ENCODE measurements around the gene PLA1A. TPM values are rescaled to one million over a fixed set of nuclear protein-coding genes. Genes with fewer than 3 reads are reported as not detected.
A peak's percentile ranks its signal among the peaks of the same experiment; 100 is the strongest.

PLA1A gene
- total RNA-seq, 2 donors from 2014 or later: 0.58 to 1.3 TPM

DNA sequence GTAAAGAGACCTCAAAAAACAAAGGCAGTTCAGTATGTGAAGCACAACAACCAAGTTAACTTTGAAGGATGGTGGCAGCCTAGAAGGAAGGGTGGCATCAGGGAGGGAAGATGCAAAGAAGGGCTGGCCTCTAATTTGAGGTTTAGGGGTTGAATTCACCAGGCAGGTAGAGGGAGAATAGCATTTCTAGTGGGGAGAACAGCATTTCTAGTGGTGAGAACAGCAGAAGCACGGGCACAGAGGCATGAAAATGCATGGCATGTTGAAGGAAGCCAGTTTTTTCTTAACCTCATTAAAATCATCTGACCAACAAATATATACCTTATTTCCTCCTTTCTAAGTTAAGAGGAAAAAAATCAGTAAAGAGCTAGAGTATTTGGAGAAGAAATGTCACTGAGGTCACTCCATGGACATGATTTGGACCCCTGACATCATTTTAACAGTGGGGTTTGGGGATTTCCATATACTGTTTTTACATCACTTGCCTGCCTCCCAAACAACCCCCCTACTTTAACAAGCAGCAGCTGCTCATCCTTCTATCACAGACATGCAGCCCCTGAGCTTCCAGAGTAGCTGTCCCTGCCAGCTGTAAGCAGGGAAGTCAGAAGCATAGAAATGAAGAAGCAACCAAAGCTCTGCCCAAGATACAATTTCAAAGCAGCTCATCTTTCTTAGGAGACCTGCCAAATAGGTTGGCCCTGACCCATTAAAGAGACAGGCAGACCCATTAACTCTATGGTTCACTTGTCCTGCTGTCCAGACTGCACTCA, 65.1 kb downstream of the PLA1A start:
- intact Hi-C loops (cut with DNase I): no loop called here
- H3K9me3 ChIP-seq: no peaks in the 10 kb centered on the region
- DNase-seq: no peak
- H3K36me3 ChIP-seq: no peaks in the 10 kb centered on the region
- H3K4me3 ChIP-seq: no peak overlapping the region
- TF ChIP-seq, protein P1, sequence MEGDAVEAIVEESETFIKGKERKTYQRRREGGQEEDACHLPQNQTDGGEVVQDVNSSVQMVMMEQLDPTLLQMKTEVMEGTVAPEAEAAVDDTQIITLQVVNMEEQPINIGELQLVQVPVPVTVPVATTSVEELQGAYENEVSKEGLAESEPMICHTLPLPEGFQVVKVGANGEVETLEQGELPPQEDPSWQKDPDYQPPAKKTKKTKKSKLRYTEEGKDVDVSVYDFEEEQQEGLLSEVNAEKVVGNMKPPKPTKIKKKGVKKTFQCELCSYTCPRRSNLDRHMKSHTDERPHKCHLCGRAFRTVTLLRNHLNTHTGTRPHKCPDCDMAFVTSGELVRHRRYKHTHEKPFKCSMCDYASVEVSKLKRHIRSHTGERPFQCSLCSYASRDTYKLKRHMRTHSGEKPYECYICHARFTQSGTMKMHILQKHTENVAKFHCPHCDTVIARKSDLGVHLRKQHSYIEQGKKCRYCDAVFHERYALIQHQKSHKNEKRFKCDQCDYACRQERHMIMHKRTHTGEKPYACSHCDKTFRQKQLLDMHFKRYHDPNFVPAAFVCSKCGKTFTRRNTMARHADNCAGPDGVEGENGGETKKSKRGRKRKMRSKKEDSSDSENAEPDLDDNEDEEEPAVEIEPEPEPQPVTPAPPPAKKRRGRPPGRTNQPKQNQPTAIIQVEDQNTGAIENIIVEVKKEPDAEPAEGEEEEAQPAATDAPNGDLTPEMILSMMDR (IDR thresholded peaks at IDR 0.05): no peak
- H3K27me3 ChIP-seq: no peaks in the 10 kb centered on the region
- no peak overlapping the region for H3K27ac ChIP-seq
- no peaks in the 10 kb centered on the region for H3K4me1 ChIP-seq
- H3K9ac ChIP-seq (ENCODE audit: low read depth in 2 of 2, low read length in 2 of 2): no peak overlapping the region

DNA sequence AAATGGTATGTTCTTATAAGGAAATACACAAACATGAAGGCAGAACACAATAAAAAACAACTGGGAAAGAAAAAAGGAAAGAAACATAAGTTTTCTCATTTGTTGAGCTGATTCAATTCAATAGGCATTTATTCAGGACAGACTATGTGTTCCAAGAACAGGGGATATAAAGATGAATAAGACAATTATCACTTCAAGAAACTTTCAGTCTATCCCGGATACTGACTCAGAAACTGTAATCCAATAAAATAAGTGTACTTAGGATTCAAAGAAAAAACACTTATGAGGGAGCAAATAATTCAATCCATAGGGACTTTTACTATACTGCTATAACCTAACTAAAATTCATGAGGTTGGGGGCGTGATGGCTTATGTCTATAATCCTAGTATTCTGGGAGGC, 66.2 kb downstream of the PLA1A start:
- Histone ChIP-seq H3K9me3 (no peaks in the 10 kb centered on the region), H3K4me3 (no peak overlapping the region), H3K36me3 (peaks cover 2% of the 10 kb centered on the region), H3K27ac (no peak overlapping the region), H3K27me3 (no peaks in the 10 kb centered on the region), H3K9ac (ENCODE audit: low read depth in 2 of 2, low read length in 2 of 2) (no peak overlapping the region), H3K4me1 (no peaks in the 10 kb centered on the region)
- TF ChIP-seq, protein P1 (IDR thresholded peaks at IDR 0.05): no peak
- no peak for DNase-seq
- intact Hi-C loops (cut with DNase I): no loop called here

DNA sequence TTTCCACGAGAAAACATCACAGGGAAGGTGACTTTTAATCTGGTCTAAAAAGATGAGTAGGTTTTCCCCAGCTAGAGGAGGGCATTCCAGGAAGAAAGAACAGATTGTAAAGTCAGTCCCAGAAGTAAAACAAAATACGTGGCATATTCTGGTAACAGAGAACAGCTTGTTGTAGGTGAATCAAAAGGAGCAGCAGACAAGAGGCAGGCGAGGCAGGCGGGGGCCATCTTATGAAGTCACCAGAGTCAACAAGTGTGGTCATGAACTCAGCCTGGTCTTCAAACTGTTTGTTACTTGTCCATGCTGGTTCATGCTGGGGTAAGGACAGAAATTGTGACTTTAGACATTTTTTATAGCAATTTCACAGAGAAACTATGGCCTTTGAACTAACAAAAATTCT, 66.7 kb downstream of the PLA1A start:
- DNase-seq: no peak
- no peaks in the 10 kb centered on the region for H3K27me3 ChIP-seq
- H3K4me3 ChIP-seq: no peak overlapping the region
- TF ChIP-seq, protein P1 (IDR thresholded peaks at IDR 0.05): no peak
- peak overlapping the region in 1 of 2 donors; percentile 24 for H3K9ac ChIP-seq (ENCODE audit: low read depth in 2 of 2, low read length in 2 of 2)
- no peaks in the 10 kb centered on the region for H3K4me1 ChIP-seq
- no peaks in the 10 kb centered on the region for H3K9me3 ChIP-seq
- intact Hi-C loops (cut with DNase I): no loop called here
- no peak overlapping the region for H3K27ac ChIP-seq
- H3K36me3 ChIP-seq: peaks cover 4% of the 10 kb centered on the region

DNA sequence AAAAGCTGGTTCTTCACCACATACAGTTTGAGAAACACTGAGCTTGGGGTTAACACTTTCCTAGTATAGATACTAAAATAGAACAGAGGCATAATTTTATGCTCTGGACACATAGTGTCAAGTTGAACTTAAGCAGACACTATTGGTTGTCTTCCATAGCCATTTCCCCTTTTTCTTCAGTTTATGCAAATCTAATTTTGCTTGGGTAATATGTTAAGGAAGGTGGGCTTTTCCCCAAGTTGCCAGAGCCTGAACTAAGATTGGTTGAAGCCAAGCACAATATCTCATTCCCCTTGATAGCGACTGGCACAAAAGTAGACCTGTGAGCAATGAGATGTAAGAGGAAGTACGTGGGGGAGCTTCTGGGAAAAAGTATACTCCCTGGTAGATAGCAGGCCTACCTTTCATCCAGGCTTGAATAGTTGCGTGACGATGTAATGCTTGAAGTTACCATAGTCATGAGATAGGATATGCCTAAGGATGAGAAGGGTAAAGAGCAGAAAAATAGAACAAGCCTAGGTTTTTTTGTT, 67.2 kb downstream of the PLA1A start:
- DNase-seq: no peak
- TF ChIP-seq, protein P1 (IDR thresholded peaks at IDR 0.05): no peak
- H3K9me3 ChIP-seq: no peaks in the 10 kb centered on the region
- H3K9ac ChIP-seq (ENCODE audit: low read depth in 2 of 2, low read length in 2 of 2): no peak overlapping the region
- no peaks in the 10 kb centered on the region for H3K4me1 ChIP-seq
- no peaks in the 10 kb centered on the region for H3K27me3 ChIP-seq
- H3K36me3 ChIP-seq: peaks cover 4% of the 10 kb centered on the region
- intact Hi-C loops (cut with DNase I): no loop called here
- H3K27ac ChIP-seq: no peak overlapping the region
- no peak overlapping the region for H3K4me3 ChIP-seq

DNA sequence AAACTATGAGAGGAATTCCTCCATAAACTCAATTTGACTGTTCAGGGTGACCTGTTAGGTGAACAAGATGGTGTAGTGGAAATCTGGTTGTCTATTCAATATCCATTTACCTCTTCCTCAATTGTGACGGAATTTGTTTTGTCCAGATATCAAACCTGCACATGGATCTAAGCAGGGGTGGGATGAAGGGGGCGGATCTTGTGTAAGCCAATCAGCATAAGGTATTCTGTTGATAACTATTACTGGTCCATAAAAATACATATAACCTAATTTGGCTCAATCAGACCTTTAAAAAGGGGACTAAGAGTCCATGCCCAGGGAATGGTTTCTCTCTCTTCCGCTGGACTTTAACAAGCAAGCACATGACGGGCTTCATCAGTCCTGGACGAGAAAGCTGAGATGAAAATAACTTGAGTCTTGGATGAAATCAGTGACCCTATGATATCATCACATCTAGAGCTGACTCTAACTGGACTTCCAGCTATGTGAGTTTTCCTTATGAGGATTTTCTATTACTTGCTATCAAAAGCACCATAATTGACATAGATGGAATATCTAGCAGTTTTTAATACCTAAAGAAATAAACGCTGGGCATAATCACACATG, 68.4 kb downstream of the PLA1A start:
- Histone ChIP-seq H3K4me1 (no peaks in the 10 kb centered on the region), H3K9ac (ENCODE audit: low read depth in 2 of 2, low read length in 2 of 2) (no peak overlapping the region), H3K36me3 (peaks cover 4% of the 10 kb centered on the region), H3K9me3 (no peaks in the 10 kb centered on the region), H3K27me3 (no peaks in the 10 kb centered on the region), H3K27ac (no peak overlapping the region), H3K4me3 (no peak overlapping the region)
- no peak for DNase-seq
- intact Hi-C loops (cut with DNase I): no loop called here
- TF ChIP-seq, protein P1 (IDR thresholded peaks at IDR 0.05): no peak

All from colonic mucosa (tissue), 4 donors.